22Rv1 (cell line): ENCODE measurements around the gene CFAP91.

Source experiments
- CTCF ChIP-seq: fragments of 450-650 bp; IDR thresholded peaks from 2 replicates; pipeline ENCODE4 v1.5.1; 2017; ENCODE audit warnings: mild to moderate bottlenecking
- ZFX ChIP-seq: fragments of 450-650 bp; IDR thresholded peaks from 2 replicates; pipeline ENCODE4 v1.6.1; 2017; ENCODE audit warnings: antibody characterized with exemption, borderline replicate concordance

- TF ChIP-seq CTCF: no peak
- no peak for TF ChIP-seq ZFX
Measured at GRCh38 chr3:119663885-119664284, 38.9 kb upstream of the CFAP91 start.
